Epidermal melanocyte (primary cell): ENCODE data around the gene KPNA1.
"Not testable (repeated sequence)": the region's sequence is repeated elsewhere in the genome, so short reads cannot be mapped to it uniquely, and the experiment has no call there.

Experiments used
- DNase-seq: peaks from one replicate; pipeline ENCODE4 v3.0.0; 2011; ENCODE audit warnings: low spot score; ENCODE audit not compliant: insufficient read length

KPNA1 gene

DNA sequence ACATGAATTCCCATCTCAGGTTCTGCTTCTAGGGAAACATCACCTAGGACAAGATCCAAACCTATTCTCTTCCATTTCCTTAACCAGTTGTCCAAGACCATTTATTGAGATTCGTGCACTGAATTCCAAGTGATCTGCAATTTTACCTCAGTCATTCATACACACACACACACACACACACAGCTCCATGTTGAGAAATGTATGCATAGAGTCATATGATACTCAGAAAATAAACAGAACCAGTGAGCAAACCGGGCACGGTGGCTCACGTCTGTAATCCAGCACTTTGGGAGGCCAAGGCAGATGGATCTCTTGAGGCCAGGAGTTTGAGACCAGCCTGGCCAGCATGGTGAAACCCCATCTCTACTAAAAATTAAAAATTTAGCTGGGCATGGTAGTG lies 6.1 kb upstream of the KPNA1 start:
- no peak for DNase-seq

DNA sequence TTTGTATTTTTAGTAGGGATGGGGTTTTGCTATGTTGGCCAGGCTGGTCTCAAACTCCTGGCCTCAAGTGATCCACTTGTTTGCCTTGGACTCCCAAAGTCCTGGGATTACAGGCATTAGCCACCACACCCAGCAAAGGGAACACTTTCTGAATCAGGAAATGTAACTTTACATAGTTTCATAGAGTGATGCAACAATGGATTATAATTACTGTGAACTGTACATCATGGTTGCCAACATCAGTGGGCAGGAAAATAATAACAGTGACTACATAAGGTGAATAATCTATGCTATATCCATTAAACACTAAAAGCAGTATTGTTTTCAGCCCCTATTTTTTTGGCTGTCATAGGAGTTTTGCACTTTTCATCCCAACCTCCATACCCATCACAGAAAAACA lies 5.0 kb upstream of the KPNA1 start:
- DNase-seq: no peak

DNA sequence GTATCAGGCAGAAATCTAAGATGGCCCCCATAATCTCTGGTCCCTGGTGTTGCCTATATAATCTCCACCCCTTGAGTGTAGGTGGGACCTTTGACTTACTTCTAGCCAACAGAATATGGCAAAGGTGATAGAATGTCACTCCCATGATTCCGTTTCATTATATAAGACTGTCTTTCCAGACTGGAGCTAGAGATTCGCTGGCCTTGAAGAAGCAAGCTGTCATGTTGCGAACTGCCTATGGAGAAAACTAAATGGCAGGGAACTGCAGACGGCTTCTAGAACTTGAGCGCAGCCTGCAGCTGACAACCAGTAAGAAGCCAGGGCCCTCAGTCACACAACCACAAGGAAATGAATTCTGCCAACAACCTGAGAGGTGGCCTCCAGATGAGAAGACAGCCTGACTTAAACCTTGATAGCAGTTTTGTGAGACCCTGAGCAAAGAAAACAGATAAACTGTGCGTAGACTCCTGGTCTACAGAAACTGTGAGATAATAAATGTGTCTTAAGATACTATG lies 2.2 kb upstream of the KPNA1 start:
- DNase-seq: no peak

DNA sequence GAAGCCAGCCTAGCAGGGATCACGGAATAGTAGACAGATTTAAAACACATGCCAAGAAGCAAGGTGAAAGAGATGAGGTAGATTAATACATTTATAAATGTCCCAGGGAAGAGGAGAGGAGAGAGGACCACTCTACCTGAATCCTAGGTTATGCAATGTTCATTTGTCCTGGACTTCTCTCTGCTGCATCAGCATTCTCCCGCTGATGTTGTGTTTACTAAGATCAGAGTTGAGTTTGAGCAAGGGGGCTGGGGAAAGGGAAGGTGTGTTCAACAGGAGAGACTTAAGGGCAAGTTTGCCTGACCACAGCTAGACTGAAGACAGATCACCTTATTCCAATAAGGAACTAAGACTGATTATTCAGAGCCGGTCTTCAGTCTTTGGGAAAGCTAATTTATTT lies 1.1 kb upstream of the KPNA1 start:
- DNase-seq: no peak

DNA sequence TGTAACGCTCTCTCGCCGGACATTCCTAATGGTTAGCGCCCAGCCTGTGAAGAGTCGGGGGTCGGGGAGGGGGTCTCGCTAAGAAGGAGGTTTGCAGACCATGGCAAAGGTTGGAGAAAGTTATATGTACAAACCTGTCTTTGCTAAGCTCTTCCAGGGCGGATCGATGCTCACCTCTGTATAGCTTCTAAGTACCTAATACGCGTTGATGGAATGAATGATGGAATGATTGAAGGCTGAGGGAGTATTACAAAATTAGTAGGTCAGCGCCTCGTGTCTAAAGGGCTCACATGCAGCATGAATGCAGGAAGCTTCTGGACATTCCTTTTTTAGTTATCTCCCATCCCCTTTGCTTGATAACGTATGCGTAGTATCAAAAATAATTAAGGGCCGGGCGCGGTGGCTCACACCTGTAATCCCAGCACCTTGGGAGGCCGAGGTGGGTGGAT lies 305 bp upstream of the KPNA1 start:
- DNase-seq: no peak

DNA sequence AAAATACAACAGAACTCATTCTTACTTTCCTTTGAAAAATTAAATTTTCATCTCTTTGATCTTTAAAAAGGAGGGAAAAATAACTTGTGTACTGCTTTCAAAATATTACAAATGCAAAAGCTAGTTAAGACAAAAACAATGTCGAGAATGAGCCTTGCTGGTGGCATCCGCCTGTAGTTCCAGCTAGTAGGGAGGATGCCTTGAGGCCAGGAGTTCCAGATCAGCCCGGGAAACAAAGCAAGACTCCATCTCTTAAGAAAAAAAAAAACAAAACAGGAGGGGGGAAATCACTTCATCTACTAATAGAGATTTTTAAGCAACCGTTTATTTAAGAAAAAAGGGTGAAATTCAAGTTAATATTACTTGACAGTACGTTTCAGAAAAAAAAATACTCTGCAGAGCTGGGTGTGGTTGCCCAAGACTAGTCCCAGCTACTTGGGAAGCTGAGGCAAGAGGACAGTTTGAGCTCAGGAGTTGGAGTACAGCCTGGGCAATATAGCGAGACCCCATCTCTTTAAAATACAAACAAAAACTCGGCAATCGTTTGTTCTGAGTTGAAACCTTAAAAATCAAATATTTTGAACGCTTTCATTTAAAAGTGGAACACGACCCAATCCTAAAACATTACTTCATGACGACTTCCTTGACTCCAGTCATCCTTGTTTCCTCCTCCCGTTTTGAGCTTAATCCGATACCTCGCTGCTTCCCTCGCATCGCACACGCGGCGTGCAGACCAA lies 1.2 kb downstream of the KPNA1 start:
- no peak for DNase-seq

DNA sequence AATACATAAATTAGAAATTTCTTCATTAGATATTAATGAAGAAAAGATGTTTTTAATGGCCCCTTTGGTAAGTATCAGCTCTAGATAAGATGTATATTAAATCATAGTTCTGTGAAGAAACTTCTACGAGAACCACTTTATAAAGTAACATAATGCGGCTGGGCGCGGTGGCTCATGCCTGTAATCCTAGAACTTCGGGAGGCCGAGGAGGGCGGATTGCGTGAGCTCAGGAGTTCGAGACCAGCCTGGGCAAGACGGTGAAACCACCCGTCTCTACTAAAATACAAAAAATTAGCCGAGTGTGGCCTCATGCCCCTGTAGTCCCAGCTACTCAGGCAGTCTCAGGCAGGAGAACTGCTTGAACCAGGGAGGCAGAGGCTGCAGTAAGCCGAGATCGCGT lies 2.5 kb downstream of the KPNA1 start:
- DNase-seq: no peak

DNA sequence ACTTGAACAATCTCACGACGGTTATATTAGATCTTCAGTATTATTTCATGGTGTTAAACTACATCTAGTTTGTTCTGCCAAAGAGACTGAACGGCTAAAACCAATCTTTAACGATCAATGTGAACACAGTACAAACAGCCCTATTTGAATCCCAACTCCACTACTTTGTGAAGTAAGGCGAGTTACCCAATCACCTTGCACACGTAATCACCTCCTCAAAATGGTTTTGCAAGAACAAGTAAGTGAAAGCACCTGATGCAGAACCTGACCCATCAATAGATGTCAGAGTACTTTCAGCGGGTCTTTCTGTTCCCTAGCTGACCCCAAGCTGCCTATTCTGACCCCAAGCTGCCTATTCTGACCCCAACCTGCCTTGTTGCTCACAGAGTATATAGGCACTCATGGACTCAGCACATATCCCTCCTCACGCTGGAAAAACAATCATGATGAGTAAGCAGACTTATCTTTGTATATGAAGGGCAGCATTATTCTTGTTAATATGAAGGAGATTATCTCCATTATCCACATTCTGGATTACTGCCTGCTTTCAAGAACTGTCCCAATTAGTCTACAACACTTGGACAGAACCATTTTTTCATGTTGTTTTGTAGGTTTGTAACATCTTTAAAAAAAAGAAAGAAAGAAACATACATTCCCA lies 3.7 kb downstream of the KPNA1 start:
- DNase-seq: no peak

DNA sequence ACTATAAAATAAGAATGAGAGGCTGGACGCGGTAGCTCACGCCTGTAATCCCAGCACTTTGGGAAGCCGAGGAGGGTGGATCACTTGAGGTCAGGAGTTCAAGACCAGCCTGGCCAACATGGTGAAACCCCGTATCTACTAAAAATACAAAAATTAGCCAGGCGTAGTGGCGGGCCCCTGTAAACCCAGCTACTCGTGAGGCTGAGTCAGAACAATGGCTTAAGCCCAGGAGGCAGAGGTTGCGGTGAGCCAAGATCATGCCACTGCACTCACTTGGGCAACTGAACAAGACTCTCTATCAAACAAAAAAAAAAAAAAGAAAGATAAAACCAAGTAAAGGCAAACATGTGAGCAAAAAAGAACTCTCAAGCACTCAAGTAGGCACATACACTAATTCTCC lies 5.8 kb downstream of the KPNA1 start:
- not testable (repeated sequence) for DNase-seq

DNA sequence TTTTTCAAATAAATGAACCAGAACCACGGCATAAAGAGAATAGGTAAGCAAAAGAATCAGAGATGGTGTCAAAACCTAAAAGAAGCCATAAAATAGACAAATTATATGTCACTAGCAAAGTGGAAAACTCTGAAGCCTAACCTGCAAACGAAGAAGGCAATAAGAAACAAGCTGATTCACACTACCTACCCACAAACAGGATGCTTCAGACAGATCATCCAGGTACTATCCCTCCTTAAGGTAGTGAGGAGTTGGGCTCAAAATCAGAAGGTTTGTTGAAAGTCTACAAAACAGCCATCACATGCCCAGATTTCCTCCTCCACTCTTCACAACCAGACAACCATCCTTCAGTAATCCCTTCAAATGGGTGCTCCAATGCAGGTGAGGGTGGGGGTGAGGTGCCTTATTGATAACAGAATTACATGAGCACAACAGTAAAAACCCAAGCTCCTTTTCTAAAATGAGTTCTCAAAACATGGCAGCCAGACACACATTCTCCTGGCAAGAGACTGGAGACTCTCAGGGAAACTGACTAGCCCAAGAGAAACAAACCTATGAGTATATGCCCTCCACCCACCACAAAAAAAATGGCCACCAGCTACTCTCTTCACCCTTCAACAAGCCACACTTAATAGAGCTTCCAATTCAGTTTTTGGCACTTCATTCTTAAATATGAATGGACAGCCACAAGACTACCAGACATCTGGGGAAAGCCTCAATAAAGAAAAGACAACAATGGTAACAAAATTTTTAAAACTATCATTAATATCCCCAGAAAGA lies 6.4 kb downstream of the KPNA1 start:
- no peak for DNase-seq

DNA sequence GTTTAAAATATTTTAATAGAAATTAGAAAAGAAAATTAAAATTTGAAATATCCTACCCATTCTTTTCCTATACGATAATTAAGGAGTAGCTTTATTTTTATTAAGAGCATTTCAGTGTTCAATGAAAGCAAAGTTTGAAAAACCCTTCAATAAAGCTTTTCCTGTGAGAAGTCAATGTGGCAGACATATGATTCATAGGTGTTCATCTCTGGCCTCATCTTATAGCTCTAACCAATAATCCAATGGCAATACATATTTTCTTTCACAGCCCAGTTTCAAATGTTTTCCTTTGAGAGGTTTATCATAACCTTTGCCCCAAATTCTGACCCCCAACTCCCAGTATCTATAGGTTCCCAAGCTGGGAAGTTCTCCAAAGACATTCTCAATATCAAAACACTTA lies 8.3 kb downstream of the KPNA1 start:
- DNase-seq: no peak

DNA sequence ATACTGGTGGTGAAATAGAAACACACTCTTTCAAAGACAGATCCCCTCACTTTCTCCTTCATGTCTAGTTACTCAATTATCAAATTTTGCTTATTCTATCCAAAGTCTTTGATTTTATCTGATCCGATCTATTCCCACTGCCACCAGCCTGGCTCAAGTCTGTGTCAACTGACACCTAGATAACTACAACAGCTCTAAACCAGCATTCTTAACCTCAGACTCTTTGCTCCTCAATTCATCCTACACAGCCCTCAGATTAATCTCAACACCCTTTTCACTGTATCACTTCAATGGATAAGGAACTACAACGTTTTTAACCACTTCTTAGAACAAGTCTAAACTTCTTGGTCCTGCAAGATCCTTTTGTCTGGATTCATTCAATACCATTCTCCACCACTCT lies 9.1 kb downstream of the KPNA1 start:
- no peak for DNase-seq

DNA sequence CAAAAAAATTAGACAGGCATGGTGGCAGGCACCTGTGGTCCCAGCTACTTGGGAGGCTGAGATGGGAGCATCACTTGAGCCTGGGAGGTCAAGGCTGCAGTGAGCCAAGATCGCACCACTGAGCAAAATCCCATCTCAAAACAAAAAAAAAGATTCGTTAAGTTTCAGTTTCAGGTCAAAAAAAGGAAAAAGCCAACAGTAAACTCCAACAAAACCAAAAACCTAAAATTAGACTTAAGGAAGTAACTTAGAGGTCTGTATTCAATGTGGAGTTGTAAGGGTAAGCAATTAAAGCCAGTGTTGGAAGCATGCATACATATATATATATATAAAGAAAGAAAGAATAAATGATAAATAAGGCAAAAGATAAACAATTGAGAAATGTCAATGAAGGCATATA lies 11.8 kb downstream of the KPNA1 start:
- DNase-seq: no peak

DNA sequence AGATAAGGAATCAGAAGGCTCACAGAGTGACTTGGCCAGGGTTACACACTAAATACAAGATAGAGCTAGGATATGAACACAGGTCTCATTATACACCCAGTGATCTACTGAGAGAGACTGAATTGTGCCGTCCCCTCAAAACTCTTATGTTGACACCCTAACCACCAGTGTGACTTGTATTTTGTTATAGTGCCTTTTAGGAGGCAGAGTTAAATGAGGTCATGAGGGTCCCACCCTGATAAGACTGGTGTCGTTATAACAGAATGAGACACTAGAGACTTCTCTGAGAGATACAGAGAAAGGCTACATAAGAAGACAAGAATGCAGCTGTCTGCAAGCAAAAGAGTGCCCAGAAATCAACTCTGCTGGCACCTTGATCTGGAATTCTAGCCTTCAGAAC lies 12.6 kb downstream of the KPNA1 start:
- no peak for DNase-seq

DNA sequence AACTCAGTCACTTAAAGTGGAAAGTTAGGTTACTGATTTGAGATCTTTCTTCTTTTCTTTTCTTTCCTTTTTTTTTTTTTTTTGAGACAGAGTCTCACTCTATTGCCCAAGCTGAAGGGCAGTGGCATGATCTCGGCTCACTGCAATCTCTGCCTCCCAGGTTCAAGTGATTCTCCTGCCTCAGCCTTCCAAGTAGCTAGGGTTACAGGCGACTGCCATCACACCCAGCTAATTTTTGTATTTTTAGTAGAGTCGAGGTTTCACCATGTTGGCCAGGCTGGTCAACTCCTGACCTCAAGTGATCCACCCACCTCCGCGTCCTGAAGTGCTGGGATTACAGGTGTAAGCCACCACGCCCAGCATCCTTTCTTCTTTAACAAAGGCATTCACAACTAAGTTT lies 13.8 kb downstream of the KPNA1 start:
- DNase-seq: not testable (repeated sequence)

DNA sequence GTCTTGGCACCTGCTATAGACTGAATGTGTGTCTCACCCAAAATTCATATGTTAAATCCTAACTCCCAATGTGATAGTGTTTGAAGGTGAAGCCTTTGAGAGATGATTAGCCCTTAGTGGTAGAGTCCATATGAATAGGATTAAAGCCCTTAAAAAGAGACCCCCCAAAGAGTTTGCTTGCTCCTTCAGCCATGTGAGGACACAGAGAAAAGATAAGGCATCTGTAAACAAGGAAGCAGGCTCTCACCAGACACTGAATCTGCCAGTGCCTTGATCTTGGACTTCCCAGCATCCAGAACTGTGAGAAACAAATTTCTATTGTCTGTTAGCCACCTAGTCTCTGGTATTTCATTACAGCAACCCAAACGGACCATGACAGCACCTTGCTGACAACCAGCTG lies 16.6 kb downstream of the KPNA1 start:
- no peak for DNase-seq

DNA sequence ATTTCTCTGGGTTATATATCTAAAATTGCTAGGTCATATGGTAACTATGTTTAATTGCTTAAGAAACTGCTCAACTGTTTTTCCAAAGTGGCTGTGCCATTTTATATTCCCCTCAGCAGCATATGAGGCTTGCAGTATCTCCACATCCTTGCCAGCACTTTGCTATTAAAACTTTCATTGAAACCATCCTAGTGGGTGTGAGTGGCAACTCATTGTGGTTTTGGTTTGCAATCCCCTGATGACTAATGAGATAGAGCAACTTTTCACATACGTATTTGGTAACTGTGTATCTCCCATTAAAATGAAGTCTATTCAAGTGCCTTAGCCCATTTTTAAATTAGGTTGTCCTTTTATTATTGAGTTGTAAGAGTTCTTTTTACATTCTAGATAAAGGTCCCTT lies 17.3 kb downstream of the KPNA1 start:
- DNase-seq: peak; percentile 48

DNA sequence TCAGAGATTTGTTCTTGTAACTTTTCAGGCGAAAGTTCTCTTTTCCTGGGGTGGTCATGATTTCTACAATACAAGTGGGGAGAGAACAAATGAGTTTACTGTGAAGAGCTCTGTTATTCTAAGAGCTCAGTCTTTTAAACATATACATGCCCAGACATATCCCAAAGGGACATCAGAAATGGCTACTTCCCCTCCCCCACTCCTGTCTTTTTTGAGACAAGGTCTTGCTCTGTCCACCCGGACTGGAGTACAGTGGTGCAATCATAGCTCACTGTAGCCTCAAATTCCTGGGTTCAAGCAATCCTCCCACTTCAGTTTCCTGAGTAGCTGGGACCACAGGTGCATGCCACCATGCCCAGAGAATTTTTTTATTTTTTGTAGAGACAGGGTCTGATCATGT lies 18.2 kb downstream of the KPNA1 start:
- no peak for DNase-seq

DNA sequence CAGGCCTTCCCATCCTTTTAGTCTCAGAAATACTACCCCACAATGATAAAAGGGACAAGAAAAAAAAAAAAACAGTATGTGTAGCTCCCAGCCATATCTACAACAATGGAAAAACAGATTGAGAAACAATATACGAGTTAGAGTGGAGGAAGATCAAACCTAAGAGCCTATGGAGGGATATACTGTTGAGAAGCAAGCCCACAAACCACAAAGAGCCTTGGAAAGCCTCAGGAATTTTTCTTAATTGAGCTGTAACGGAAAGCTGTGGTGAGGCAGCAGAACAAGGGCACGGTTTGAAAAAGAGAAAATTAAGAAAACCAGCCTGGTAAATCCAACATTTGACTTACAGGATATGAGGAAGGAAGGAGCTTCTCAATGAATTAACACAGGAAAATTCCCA lies 21.4 kb downstream of the KPNA1 start:
- DNase-seq: peak; percentile 19

DNA sequence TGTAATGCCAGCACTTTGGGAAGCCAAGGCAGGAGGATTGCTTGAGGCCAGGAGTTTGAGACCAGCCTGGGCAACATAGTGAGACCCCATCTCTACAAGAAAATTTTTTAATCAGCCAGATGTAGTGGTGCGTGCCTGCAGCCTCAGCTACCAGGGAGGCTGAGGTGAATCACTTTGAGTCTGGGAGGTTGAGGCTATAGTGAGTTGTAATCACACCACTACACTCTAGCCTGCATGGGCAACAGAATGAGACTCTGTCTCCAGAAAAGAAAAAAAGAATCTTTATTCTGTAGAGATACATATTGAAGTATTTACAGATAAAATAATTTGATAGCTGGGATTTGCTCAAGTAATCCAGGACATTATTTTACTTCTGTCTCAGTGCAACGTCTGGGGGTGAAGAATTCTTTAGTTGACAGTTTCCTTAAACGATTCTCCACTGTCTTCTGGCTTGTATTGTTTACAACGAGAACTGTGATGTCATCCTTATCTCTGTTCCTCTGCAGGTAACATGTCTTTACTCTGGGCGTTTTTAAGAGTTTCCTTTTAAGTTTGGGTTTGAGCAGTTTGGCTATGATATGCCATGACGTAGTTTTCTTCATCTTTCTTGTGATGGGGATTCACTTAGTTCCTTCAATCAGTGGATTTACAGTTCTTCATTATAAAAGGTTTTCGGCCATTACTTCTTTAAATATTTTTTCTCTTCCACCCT lies 26.3 kb downstream of the KPNA1 start:
- no peak for DNase-seq

DNA sequence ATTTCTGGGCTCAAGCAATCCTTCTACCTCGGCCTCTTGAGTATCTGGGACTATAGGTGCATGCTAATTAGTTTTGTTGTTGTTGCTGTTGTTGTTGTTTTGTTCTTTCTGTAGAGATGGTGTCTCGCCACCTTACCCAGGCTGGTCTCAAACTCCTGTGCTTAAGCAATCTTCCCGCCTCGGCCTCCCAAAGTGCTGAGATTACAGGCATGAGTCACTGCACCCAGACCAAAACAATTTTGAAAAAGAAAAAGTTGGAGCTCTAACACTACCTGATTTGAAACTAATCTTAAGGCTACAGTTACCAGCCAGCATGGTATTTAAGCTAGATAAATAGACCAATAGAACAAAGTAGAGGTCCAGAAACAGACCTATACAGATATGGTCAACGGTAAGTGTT lies 29.8 kb downstream of the KPNA1 start:
- DNase-seq: no peak

DNA sequence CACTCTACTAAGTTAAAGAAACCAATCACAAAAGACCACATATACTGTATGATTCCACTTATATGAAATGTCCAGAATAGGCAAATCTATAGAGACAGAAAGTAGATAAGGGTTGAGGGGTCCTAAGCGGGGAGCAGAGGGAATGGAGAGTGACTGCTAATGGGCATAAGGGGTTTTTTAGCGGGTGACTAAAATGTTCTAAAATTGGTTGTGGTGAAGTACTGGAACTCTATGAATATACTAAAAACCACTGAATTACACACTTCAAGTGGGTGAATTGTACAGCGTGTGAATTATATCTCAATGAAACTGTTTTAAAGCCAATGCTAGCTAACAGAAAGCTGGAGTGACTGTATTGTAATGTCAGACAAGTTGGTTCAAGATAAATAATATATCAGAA lies 33.3 kb downstream of the KPNA1 start:
- DNase-seq: no peak
